Smooth muscle cell (in vitro differentiated cells): ENCODE measurements around the gene MCM9. TPM values are rescaled to one million over a fixed set of nuclear protein-coding genes. Genes with fewer than 3 reads are reported as not detected.
A peak's percentile ranks its signal among the peaks of the same experiment; 100 is the strongest.

Experiments used
- DNase-seq: peaks from one replicate; lab custom pipeline; 2025; ENCODE audit not compliant: unreplicated experiment; lab: John Stamatoyannopoulos, UW
- H2AFZ ChIP-seq: fragments of 200-600 bp; sonication (generic); 2 replicates; pipeline ENCODE4 v1.6.0; 2016; ENCODE audit warnings: antibody characterized with exemption, low read depth, mild to moderate bottlenecking
- H3F3A ChIP-seq: fragments of 200-600 bp; sonication (generic); 2 replicates; pipeline ENCODE4 v1.6.0; 2017; ENCODE audit warnings: antibody characterized with exemption, low read depth
- H3K27ac ChIP-seq: fragments of 200-600 bp; sonication (generic); 2 replicates; pipeline ENCODE4 v1.5.1; 2016; ENCODE audit warnings: low read depth, mild to moderate bottlenecking
- H3K27me3 ChIP-seq: fragments of 200-600 bp; sonication (generic); 2 replicates; pipeline ENCODE4 v1.6.1; 2016; ENCODE audit warnings: low read depth, mild to moderate bottlenecking
- H3K36me3 ChIP-seq: fragments of 200-600 bp; sonication (generic); 2 replicates; pipeline ENCODE4 v1.5.1; 2016; ENCODE audit warnings: low read depth
- H3K4me1 ChIP-seq: fragments of 200-600 bp; sonication (generic); 2 replicates; pipeline ENCODE4 v1.5.1; 2016; ENCODE audit warnings: low read depth
- H3K4me2 ChIP-seq: fragments of 200-600 bp; sonication (generic); 2 replicates; pipeline ENCODE4 v1.6.0; 2016; ENCODE audit warnings: mild to moderate bottlenecking
- H3K4me3 ChIP-seq: fragments of 200-600 bp; sonication (generic); 2 replicates; pipeline ENCODE4 v1.5.1; 2016; ENCODE audit warnings: mild to moderate bottlenecking
- H3K79me2 ChIP-seq: fragments of 200-600 bp; sonication (generic); 2 replicates; pipeline ENCODE4 v1.6.0; 2016; ENCODE audit warnings: low read depth, mild to moderate bottlenecking
- H3K9ac ChIP-seq: fragments of 200-600 bp; sonication (generic); 2 replicates; pipeline ENCODE4 v1.6.0; 2016; ENCODE audit warnings: low read depth
- H3K9me3 ChIP-seq: fragments of 200-600 bp; sonication (generic); replicated peaks from 2 replicates; pipeline ENCODE4 v1.5.1; 2016; ENCODE audit warnings: low read depth
- H4K20me1 ChIP-seq: fragments of 200-600 bp; sonication (generic); 2 replicates; pipeline ENCODE4 v1.6.0; 2016; ENCODE audit warnings: low read depth
- WGBS: methylation state at CpG from one replicate; pipeline ENCODE4 v1.1.7; 2016; ENCODE audit warnings: low lambda C conversion rate; 5-methylcytosine and 5-hydroxymethylcytosine counted together
- polyA plus RNA-seq: library from polyadenylated mRNA; unstranded; fragments of >200 nt; fragmentation: Nextera tagmentation; extraction: Ambion mirVana; gene quantifications from 2 replicates; pipeline ENCODE4 v1.2.1, GENCODE V29; 2016
- total RNA-seq: library from RNA; depleted of rRNA; stranded (reverse); fragments of >200 nt; gene quantifications from 2 replicates; pipeline ENCODE4 v1.2.3, GENCODE V29; 2014
- TF ChIP-seq, protein P1 (sequence below): fragments of 200-600 bp; sonication (generic); IDR thresholded peaks from 2 replicates; pipeline ENCODE4 v1.5.1; 2017; ENCODE audit warnings: borderline replicate concordance, mild to moderate bottlenecking, antibody characterized with exemption; ENCODE audit not compliant: insufficient read depth, poor library complexity, severe bottlenecking

The MCM9 gene
- total and polyA plus RNA-seq, 2 experiments from 2014 or later = 3.8 to 7.8 TPM

DNA sequence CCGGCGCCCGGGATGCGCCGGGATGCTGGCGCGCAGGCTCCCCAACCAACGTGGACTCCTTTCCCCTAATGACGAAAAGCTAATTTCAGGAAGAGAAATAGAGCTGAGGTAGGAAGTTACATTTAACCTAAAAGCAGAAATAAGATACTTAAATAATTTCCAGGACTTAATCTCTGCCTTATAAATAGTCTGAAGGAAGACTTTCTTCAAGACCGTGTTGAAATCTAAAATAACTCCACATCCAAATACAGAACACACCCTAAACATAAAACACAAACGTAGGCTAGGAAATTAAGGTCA, 39.7 kb downstream of the MCM9 start:
- TF ChIP-seq, protein P1, sequence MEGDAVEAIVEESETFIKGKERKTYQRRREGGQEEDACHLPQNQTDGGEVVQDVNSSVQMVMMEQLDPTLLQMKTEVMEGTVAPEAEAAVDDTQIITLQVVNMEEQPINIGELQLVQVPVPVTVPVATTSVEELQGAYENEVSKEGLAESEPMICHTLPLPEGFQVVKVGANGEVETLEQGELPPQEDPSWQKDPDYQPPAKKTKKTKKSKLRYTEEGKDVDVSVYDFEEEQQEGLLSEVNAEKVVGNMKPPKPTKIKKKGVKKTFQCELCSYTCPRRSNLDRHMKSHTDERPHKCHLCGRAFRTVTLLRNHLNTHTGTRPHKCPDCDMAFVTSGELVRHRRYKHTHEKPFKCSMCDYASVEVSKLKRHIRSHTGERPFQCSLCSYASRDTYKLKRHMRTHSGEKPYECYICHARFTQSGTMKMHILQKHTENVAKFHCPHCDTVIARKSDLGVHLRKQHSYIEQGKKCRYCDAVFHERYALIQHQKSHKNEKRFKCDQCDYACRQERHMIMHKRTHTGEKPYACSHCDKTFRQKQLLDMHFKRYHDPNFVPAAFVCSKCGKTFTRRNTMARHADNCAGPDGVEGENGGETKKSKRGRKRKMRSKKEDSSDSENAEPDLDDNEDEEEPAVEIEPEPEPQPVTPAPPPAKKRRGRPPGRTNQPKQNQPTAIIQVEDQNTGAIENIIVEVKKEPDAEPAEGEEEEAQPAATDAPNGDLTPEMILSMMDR = no peak
- Histone ChIP-seq H3K4me3 (peak overlapping the region; percentile 89), H3F3A (peaks cover 11% of the 10 kb centered on the region), H3K4me2 (peak overlapping the region; percentile 99), H3K27ac (peak overlapping the region; percentile 87), H3K79me2 (peaks cover 70% of the 10 kb centered on the region), H3K9me3 (no peaks in the 10 kb centered on the region), H3K27me3 (no peaks in the 10 kb centered on the region), H3K36me3 (no peaks in the 10 kb centered on the region), H2AFZ (peak overlapping the region; percentile 83), H3K4me1 (peaks cover 34% of the 10 kb centered on the region), H3K9ac (peak overlapping the region; percentile 84), H4K20me1 (peaks cover 23% of the 10 kb centered on the region)
- no peak for DNase-seq
- WGBS = 0% methylated on average over 11 of the region's 11 CpGs

DNA sequence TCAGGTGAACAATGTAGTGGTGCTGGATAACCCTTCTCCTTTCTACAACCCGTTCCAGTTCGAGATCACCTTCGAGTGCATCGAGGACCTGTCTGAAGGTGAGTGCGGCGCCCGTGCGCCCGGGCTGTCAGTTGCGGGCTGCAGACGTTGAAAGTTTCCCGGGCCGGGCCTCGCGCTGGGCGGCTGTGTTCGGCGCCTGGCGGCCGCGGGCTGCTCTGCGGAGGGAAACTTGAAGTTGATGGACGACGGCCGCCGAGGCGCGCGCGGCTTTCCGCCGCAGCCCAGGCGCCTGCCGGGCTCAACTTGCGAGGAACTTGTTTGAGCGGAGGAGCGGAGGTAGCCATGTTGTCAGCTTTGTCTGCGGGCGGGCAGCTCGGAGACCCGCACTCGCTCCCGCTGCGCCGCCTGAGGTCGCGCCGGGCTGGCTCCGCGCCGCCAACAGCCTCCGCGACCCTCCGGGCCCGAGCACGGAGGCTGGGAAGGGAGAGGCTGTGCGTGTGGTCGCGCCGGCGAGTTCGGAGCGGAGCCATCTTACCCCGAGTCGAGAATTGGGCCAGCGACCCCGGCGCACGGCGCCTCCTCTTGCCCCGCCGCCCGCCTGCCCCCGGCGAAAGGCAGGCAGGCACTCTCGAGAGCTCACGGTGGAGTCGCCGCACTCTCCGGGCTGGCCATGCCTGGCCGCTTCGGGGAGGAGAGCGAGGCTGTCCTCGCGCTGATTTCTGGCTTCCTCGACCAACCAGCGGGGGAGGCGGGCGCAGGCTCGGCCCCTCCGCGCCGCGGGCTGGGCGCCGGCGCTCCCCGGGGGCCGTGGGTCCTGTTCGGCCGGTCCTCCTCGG, 40.3 kb downstream of the MCM9 start:
- no peaks in the 10 kb centered on the region for H3K9me3 ChIP-seq
- WGBS = under 1% methylated on average over 71 of the region's 102 CpGs
- peak overlapping the region; percentile 84 for H3K9ac ChIP-seq
- no peaks in the 10 kb centered on the region for H3K36me3 ChIP-seq
- peaks cover 30% of the 10 kb centered on the region for H3K4me1 ChIP-seq
- peak overlapping the region; percentile 89 for H3K4me3 ChIP-seq
- DNase-seq = peak; percentile 50
- H3K27me3 ChIP-seq = no peaks in the 10 kb centered on the region
- TF ChIP-seq, protein P1 = no peak
- peak overlapping the region; percentile 87 for H3K27ac ChIP-seq
- H3F3A ChIP-seq = peaks cover 11% of the 10 kb centered on the region
- H2AFZ ChIP-seq = peak overlapping the region; percentile 83
- peaks cover 18% of the 10 kb centered on the region for H4K20me1 ChIP-seq
- peak overlapping the region; percentile 99 for H3K4me2 ChIP-seq
- peaks cover 70% of the 10 kb centered on the region for H3K79me2 ChIP-seq

DNA sequence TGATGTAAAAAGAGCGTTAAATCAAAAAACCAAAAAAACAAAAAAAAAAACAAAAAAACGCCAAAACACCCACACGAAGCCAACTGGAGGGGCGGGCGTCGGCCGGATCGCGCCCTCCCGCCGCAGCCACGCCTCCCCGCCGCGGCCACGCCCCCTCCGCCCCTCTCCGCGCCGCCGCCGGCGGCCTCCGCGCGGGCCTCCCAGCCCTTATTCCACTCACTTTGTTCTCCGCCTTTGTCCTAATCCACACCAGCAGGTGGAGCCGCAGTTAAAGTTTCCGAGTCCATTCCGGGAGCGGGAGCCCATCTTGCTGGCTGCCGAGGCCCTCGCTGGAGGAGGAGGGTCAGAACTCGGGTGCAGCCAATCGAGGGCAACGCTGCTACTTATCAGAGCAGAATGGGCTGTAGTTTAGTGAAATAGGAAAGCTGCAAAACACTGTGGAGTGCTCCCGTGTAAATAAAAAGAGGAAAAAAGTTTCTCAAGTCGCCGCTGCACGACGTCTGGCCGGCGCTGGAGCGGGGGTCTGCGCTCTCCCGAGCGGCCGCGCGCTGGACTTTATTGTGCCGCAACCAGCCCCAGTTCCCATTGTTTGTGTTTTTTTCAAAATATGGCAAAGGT, 41.0 kb downstream of the MCM9 start, which contains the start of gene ASF1A:
TSS of gene ASF1A (plus strand) at position 346 of the 618 bp plus-strand sequence. CDS start at position 608, 262 bp downstream.
- Histone ChIP-seq H3K9me3 (no peaks in the 10 kb centered on the region), H3K4me2 (peak within 1 kb of the TSS; percentile 99), H3K9ac (peak within 1 kb of the TSS; percentile 87), H3K27ac (peak within 1 kb of the TSS; percentile 94), H3K27me3 (no peaks in the 10 kb centered on the region), H3F3A (peaks cover 11% of the 10 kb centered on the region), H3K4me1 (peaks cover 30% of the 10 kb centered on the region), H4K20me1 (peaks cover 13% of the 10 kb centered on the region), H3K4me3 (peak within 1 kb of the TSS; percentile 89), H3K36me3 (no peaks in the 10 kb centered on the region), H3K79me2 (peaks cover 70% of the 10 kb centered on the region), H2AFZ (peak within 1 kb of the TSS; percentile 94)
- WGBS = under 1% methylated on average over 47 of the region's 51 CpGs
- peak; percentile 81 for DNase-seq
- TF ChIP-seq, protein P1 = peak; percentile 38
